Mesenteric fat pad (tissue), 1 donor: ENCODE results near the gene AP1M1. TPM values are rescaled to one million over a fixed set of nuclear protein-coding genes. Genes with fewer than 3 reads are reported as not detected.

Experiments
- DNase-seq: peaks from one replicate; pipeline ENCODE4 v3.0.0-alpha.2; 2020; ENCODE audit warnings: low spot score
- total RNA-seq: library from RNA; stranded (reverse); fragmentation: NEBNext Ultra II Directional; extraction: Animal tissue kit (Norgen Biotek cat#: 25700); gene quantifications from one replicate; pipeline ENCODE4 v1.2.1, GENCODE V29; 2021
- donor health status: DM: yes; HTN: yes; CAD: no.

The AP1M1 gene
- total RNA-seq, 1 donor from 2014 or later = 110 TPM

DNA sequence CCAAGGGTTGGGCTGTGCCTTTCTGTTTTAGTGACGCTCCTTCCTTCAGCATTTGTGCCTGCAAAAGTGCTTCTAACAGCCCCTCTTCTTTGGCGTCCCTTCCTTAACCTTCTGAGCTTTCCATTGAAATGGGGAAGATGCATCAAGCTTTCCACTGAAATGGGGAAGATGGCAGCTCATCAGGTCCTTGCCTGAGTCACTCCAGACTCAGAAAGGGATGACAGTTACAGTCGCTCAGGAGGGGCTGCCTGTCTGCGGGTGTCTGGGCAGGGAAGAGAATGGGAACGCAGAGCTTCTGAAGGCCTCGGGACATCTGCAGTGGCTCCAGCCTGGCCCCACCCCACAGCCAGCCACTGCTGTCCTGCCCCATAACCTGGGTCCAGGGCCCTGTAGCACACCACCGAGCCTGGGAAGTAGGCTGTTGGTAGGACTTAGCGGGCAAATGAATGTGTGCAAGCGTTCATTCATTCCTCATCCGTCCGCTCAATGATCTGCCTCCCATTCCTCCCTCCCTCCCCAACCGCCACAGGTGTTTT, 9.8 kb downstream of the AP1M1 start:
- DNase-seq = peak; percentile 62

DNA sequence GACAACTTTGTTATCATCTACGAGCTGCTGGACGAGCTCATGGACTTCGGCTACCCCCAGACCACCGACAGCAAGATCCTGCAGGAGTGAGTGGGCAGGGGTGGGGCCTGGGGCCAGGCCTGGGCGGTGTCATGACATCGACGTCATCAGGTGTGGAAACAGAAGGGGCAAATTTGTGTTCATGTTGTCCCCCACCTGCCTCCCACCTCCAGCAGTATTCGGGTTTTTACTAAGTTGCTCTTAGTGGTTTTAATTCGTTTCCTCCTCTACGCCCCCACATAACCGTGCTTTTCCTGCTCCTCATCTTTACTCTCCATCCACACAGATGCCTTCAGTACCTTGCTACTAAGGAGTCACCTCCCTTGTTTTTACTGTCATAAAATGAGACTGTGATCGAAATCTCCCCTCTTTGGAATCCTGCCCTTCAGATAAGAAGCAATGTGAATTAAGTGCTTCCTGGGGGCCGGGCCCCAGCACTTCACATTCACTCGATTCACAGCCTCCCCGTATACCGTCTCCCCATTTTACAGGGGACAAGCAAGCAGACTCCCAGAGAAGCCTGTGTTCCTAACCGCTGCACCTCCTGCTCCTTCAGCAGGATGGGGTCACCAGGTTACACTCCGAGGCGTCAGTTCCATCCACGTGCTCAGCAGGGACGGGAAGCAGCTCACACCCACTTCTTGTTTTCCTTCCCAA, 10.5 kb downstream of the AP1M1 start:
- DNase-seq = peak; percentile 39

DNA sequence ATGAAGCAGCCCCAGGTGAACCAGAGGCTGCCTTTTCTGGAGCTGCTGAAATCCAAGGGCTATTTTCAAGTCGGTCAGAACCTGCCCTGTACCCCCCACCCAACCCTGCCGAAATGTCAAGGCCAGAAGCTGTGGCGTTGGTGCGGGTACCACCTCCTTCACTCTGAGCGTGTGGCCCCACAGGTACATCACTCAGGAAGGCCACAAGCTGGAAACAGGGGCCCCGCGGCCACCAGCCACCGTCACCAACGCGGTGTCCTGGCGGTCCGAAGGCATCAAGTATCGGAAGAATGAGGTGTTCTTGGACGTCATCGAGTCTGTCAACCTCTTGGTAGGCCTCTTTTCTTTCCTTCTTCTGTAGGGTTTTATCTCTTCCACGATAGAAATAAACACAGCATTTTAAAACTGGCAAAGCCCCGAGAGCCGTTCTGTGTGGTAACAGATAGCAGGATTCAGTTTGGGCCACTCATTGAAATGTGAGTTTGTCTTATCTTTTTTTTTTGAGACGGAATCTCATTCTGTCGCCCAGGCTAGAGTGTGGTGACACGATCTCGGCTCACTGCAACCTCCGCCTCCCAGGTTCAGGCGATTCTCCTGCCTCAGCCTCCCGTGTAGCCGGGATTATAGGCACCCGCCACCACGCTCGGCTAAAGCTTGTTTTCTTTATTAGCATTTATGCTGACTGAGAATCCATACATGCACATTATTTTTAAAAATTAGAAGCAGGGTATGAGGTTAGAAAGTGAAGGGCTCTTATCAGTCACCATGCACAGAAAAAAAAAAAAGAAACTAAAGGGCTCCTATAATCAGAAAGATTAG, 11.3 kb downstream of the AP1M1 start:
- peak; percentile 80 for DNase-seq

DNA sequence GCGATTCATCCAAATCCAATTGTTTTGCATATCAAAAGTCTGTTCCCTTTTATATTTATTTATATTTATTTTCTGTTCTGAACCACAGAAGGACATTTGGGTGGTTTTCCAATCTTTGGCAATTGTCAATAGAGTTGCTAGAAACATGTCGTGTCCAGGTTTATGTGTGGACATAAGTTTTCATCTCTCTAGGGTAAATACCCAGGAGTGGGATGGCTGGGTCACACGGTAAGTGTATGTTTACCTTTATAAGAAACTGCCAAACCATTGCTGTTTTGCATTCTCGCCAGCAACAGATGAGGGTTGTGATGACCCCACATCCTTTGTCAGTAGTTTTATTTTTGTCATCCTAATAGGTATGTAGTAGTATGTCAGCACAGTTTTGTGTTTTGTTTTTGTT, 12.5 kb downstream of the AP1M1 start:
- no peak for DNase-seq

DNA sequence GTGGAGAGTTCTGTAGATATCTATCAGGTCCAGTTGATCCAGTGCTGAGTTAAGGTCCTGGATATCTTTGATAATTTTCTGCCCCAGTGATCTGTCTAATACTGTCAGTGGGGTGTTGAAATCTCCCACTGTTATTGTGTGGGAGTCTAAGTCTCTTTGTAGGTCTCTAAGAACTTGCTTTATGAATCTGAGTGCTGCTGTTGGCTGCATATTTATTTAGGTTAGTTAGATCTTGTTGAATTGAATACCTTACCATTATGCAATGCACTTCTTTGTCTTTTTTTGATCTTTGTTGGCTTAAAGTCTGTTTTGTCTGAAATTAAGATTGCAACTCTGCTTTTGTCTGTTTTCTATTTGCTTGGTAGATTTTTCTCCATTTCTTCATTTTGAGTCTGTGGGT, 15.4 kb downstream of the AP1M1 start:
- no peak for DNase-seq

DNA sequence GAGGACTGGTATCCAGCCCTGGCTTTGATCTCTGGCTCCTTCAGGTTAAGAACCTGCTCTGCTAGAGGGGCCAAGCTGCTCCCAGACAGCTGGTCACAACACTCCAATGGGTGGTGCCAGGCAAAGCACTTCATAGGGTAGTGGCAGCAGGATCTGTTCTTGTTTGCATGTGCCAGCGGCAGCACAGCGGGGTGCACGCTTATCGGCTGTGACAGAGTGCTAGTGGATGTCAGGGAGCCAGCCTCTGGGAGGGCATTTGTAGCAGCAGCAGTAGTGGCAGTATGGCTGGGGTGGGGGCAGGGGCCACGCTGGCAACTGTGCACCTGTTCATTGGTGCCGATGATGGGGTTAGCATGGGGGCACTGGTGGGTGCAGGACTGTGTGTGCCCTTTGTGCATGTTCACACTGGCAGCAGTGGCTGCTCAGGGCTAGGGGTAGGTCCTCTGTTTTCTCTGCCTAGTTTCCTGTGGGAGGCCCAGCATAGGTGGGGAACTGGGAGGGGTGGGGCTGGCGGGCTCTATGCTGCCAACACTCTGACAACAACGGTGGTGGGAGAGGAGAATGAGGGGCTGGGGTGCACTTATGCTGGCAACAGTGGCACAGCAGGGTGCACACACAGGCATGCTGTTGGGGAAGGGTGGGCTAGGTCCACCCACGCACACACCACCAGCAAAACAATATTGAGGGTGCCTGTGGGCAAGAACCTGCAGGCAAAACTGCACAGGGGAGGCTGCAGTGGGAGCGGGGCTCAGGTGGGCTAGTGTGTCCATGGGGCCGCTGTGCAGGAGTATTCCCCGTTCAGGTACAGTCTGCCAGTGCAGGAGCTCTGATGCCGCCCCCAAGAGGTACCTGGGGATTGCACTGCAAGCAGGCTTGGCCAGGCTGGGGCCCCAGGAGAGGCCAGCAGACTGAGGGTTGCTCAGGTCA, 19.3 kb downstream of the AP1M1 start:
- DNase-seq = no peak

DNA sequence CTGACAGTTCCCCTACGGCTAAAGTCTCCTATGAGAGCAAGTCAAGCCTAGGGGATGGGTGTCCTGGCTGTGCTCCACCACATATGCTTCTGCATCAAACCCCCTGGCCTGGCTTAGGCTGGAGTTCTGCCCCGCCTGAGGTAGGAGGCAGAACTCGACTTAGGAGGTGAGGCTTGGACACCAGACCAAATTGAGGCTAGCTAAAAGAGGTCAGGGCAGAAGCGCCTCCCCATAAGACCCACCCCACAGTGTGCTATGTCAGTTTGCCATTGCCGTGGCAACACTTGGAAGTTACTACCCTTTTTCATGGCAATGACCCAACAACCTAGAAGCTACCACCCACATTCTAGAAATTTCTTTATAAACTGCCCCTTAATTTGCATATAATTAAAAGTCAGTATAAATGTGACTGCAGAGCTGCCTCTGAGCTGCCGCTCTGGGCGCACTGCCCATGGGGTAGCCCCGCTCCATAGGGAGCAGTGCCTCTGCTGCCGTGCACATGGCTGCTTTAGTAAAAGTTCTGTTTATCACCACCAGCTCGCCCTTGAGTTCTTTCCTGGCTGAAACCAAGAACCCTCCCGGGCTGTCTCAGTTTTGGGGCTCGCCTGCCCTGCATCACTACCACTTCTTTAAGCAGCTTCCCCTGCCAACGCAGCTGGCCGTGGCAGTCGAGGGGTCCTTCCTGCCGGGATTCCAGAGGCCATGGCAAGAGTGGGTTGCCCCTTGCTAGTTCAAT, 20.2 kb downstream of the AP1M1 start:
- no peak for DNase-seq

DNA sequence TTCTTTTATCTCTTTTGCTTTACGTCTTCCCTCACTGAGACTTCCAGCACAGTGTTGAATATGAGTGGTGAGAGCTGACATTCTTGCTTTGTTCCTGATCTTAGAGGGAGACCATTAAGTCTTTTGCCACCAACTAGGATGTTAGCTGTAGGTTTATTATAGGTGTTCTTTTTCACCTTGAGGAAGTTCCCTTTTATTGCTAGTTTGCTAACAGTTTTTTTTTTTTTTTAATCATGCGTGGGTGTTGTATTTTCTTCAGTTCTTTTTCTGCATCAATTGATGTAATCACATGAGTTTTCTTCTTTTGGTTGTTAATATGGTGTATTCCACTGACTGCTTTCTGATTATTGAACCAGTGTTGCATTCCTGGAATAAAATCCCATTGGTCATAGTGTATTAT, 21.1 kb downstream of the AP1M1 start:
- no peak for DNase-seq

DNA sequence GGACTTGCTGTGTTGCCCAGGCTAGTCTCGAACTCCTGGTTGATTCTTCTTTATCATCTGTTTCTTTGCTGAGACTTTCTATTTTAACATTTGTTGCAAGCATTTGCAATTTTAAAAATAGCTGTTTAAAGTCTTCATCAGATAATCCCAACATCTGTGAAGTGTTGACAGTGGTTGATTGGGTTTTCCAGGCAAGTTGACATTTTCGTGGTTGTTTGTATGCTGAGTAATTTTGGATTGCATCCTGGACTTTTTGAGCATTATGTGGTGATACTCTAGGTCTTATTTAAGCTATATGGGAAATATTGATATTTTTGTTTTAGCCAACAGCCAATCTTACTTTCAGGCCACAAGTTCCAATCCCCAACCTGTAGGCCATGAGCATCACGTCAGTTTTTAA, 25.1 kb downstream of the AP1M1 start:
- no peak for DNase-seq

DNA sequence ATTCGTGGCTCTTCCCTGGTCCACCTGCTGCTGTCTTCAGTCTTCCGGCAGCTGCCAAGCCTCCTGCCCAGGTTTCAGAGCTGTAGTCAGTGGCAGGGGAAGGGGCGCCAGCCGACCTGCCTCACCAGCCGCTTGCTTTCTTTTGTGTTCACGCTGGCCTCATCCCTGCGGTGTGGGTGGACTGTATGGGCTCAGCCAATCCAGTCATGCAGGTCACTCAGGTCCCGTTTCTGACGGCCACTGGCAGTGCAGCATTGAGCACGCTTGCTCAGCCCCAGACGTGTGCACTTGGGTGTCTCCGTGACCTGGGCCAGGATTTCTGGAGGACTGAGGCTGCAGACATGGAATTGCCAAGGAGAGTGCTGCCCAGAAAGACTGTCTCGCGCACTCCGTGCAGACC, 26.0 kb downstream of the AP1M1 start:
- DNase-seq = no peak

DNA sequence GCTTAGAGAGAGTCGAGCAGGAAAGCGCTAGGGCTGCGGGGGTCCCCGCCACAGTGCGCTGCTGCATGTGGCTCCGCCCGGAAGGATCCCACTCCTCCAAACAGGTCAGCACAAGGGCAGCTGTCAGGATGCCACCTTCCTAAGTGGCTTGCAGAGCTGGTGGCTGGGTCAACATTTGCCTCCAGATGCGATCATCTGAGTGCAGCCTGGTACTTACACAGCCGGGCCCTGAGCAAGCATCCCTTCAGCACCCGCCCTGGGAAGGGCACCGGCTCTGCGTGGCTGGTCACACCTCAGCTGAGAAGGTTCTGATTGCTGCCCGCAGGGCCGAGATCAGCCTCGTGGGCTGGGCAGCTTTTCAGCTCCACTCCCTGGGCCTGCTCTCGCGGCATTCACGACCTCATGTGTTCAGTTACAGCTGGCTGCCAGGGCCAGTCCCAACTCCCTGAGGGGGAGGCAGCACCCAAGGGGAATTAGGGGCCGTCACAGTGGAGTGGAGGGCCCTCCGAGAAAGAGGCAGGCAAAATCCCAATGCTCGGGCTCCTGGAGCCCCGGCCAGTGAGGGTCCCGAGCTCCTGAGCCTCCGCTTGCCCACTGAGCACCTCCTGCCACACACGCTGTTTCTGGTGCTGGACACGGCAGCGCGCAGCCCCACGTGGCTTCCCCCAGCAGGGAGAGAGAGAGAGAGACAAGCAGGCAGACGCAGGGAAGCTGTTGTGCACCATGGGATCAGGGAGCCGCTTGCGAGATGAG, 26.8 kb downstream of the AP1M1 start:
- no peak for DNase-seq

DNA sequence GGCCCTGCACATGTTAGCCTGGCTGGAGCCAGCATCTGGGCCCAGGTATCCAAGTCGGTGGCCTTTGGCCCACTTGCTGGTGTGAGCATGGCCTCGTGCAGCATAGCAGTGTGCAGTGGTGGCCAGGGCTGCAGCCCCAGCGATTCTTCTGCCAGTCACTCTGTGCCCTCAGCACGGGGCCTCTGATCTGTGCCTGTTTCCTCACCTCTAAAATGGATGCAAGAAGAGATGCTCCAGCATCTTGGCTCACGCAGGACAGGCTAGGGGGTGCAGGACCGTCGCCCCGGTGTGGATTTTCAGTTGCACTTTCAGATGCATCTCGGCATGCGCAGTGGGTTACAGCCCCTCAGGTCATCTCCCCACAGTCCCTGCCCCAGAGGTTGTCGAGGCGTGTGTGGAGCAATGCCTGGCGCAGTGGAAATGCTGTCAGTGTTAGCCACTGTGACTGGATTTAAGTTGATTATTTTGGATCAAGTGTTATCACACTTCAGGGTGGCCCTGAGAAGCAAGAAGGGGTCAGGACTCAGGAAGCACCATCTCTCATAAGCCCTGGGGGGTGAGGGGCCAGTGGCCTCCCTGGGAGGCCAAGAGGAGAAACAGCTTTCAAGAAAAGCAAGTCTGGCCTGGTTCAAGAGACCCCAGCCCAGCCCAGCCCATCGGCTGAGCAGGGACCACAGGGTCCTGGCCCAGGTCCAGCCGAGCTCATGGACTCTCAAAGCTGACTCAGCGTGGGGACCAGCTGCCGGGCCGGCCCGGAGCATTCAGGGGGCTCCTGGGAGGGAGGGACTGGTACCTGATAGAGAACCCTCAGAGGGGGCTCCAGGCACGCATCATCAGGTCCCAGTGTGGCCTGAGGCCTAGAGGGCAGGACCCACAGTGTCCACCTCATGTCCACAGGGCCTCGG, 27.8 kb downstream of the AP1M1 start:
- no peak for DNase-seq

DNA sequence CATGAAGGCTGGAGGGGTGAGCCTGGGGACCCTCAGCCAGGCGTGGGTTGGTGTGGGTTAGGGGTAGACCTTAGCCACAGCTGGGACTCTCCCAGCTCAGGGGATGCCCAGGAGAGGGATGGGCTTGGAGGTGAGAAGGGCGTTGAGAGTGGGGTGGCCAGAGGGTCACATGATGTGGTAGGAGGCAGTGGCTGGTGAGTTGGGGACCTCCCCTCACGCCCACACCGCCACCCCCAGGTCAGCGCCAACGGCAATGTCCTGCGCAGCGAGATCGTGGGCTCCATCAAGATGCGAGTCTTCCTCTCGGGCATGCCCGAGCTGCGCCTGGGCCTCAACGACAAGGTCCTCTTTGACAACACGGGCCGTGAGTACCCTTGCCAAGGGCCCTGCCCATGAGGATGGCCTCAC, 28.5 kb downstream of the AP1M1 start:
- no peak for DNase-seq

DNA sequence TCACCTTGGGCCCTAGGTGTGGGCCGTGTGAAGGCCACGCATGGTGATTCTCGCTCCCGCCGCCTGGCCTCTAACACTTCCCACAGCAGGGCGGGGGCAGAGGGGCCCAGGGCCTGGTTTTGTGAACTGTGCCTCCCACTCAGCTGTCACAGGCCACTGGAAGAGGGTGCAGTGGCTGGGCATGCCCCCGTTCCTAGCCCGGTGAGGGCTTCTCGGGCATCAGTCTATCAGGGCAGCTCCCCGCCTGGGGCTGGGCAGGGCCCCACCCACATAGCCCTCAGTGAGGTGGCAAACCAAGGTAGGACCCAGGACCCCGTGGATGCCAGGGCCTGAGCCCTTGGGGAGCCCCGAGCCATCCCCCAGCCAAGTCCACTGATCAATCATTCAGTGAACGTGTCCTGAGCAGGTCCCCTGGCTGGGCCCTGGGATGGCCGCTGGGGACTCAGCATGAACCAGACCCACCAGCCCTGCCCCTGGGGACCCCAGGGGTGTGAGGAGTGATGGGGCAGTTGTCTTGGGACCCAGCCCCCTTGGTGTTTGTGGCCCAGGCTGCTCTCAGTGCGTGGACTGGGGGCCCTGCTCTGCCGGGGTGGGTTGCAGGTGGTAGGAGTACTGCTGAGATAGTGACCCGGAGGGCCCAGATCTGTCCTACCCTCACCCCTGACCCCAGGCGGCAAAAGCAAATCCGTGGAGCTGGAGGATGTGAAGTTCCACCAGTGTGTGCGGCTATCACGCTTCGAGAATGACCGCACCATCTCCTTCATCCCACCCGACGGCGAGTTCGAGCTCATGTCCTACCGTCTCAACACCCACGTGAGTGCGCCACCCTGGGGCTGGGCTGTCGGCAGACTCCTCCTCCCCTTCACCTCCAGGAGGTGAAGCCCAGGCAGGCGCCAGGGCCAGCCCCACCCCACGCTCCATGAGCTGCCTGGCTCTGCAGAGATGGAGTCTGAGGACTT, 29.4 kb downstream of the AP1M1 start:
- DNase-seq = no peak

DNA sequence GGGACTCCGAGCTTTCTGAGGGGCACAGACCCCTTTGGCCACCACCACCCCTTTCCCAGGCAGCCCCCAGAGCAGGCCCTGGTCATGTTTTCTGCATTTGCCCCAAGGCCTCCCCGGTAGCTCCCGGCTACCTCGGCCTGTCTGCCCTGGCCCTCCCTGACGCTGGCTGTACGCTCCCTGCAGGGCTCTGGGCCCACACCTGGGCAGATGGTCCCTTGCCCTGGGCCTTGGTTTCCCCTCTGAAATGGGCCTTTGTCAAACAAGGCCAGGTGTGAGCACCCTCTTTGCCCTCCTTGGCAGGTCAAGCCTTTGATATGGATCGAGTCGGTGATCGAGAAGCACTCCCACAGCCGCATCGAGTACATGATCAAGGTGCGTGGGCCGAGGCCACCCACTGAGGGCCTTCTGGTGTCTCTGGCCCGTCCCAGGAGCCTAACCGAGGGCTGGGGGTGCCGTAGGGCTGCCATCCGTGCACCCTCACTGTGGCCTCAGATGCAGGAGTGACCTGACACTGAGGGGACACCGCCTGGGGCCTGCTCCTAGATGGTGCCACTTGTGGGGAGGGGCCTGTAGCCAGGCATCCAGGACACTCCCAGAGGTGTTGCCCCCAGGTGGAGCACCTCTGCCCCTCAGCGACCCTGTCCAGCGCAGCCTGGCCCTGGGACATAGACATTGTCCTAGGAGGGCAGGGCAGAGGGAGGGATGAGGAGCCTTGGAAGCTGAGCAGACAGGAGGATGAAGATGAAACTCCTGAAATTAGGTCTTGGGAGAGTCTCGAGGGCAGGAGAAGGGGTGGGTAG, 30.3 kb downstream of the AP1M1 start:
- no peak for DNase-seq

DNA sequence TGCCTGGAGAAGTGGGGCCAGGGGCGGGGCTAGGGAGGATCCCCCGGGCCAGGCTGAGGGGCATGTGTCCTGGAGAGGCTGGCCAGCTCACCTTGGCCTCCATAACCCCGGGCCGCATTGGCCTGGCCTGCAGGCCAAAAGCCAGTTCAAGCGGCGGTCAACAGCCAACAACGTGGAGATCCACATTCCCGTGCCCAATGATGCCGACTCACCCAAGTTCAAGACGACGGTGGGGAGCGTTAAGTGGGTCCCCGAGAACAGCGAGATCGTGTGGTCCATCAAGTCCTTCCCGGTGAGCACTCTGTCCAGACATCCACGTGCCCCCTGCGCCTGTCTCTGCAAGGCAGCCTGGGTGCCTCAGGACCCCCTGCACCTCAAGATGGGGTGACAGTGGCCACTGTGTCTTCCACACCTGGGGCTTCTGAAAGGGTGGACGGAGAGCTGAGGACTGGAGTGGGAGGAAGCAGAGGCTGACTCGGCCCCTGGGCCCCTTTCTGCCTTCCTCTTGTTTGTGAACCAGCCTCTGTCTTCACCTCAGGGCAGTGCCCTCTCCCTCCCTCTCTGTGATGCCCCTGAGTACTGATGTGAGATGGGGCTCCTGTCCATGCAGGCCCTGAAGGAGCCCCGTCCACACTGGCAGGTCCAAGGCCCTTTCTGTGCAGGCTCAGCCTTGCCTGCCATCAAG, 31.1 kb downstream of the AP1M1 start:
- no peak for DNase-seq

DNA sequence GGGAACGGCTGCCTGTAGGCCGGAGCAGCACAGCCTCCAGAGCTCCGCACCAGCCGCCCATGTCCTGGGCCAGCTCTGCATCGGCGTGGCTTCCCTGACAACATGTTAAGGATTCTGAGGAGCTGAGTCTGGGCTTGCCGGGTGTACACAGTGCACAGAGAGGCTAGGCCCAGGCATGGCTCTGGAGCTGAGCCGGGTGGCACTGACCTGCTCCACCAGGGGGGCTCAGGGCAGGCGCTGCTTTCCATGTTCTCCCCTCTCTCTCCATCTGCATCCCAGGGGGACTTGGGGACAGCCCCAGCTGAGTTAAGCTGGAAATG, 31.6 kb downstream of the AP1M1 start:
- no peak for DNase-seq
